Skin epidermis (tissue), 12 donors: ENCODE results near the gene FA2H.
"Not testable (repeated sequence)": the region's sequence is repeated elsewhere in the genome, so short reads cannot be mapped to it uniquely, and the experiment has no call there.

ENCODE experiments used
- H3K27ac ChIP-seq, 21 experiments: fragments of 200-600 bp; sonication (generic) in 11 of 21; one replicate each; pipeline ENCODE4 v1.5.0; 2020; ENCODE audit warnings: mild to moderate bottlenecking in 3 of 21, inconsistent platforms in 2 of 21, moderate library complexity in 2 of 21
- H3K4me3 ChIP-seq, 7 experiments: fragments of 200-600 bp; sonication (generic) in 2 of 7; one replicate each; pipeline ENCODE4 v1.5.0; 2020; ENCODE audit warnings: inconsistent platforms in 2 of 7, mild to moderate bottlenecking in 2 of 7, moderate library complexity in 1 of 7

The FA2H gene

GRCh38 chr16:74774223-74775139 is at the start of gene FA2H:
Gene FA2H (minus strand): TSS chr16:74774820. CDS start chr16:74774755, 65 bp downstream.
- H3K27ac ChIP-seq, result peak within 1 kb of the TSS in 6 of 21 experiments; percentile 16 to 76 (median 56)
- H3K4me3 ChIP-seq, result peak within 1 kb of the TSS; percentile 13 to 52 (median 28)

- Histone ChIP-seq H3K27ac (no peak overlapping the region), H3K4me3 (no peak overlapping the region)
Measured at GRCh38 chr16:74817851-74818250, 43.2 kb upstream of the FA2H start.

- no peak overlapping the region for H3K4me3 ChIP-seq
- peak overlapping the region in 1 of 21 experiments; percentile 27 for H3K27ac ChIP-seq
Measured at GRCh38 chr16:74813109-74813641, 38.6 kb upstream of the FA2H start.

- H3K4me3 ChIP-seq, result no peak overlapping the region
- H3K27ac ChIP-seq, result no peak overlapping the region
Measured at GRCh38 chr16:74811911-74812310, 37.3 kb upstream of the FA2H start.

- not testable (repeated sequence) for H3K27ac ChIP-seq, H3K4me3 ChIP-seq
Measured at GRCh38 chr16:74811216-74811615, 36.6 kb upstream of the FA2H start.

GRCh38 chr16:74807052-74807646 is 32.5 kb upstream of the FA2H start:
- H3K27ac ChIP-seq, result no peak overlapping the region
- H3K4me3 ChIP-seq, result no peak overlapping the region

- Histone ChIP-seq H3K27ac (no peak overlapping the region), H3K4me3 (no peak overlapping the region)
Measured at GRCh38 chr16:74800216-74800871, 25.7 kb upstream of the FA2H start.

GRCh38 chr16:74797414-74797813 is 22.8 kb upstream of the FA2H start:
- Histone ChIP-seq H3K4me3 (no peak overlapping the region), H3K27ac (no peak overlapping the region)

GRCh38 chr16:74795104-74795503 is 20.5 kb upstream of the FA2H start:
- Histone ChIP-seq H3K4me3 (no peak overlapping the region), H3K27ac (no peak overlapping the region)

GRCh38 chr16:74794668-74795067 is 20.0 kb upstream of the FA2H start:
- Histone ChIP-seq H3K27ac (no peak overlapping the region), H3K4me3 (no peak overlapping the region)

- Histone ChIP-seq H3K27ac (no peak overlapping the region), H3K4me3 (no peak overlapping the region)
Measured at GRCh38 chr16:74793571-74793970, 19.0 kb upstream of the FA2H start.

GRCh38 chr16:74792225-74792624 is 17.6 kb upstream of the FA2H start:
- no peak overlapping the region for H3K27ac ChIP-seq

GRCh38 chr16:74791749-74792148 is 17.1 kb upstream of the FA2H start:
- not testable (repeated sequence) for H3K4me3 ChIP-seq, H3K27ac ChIP-seq

More at GRCh38 chr16:74792225-74792624, 17.6 kb upstream of the FA2H start:
- H3K4me3 ChIP-seq, result no peak overlapping the region

GRCh38 chr16:74788108-74788507 is 13.5 kb upstream of the FA2H start:
- no peak overlapping the region for H3K4me3 ChIP-seq
- no peak overlapping the region for H3K27ac ChIP-seq

GRCh38 chr16:74785031-74785430 is 10.4 kb upstream of the FA2H start:
- H3K27ac ChIP-seq, result no peak overlapping the region
- no peak overlapping the region for H3K4me3 ChIP-seq

GRCh38 chr16:74778646-74779045 is 4.0 kb upstream of the FA2H start:
- H3K27ac ChIP-seq, result no peak overlapping the region

GRCh38 chr16:74776926-74777325 is 2.3 kb upstream of the FA2H start:
- no peak overlapping the region for H3K27ac ChIP-seq
- no peak overlapping the region for H3K4me3 ChIP-seq

More at GRCh38 chr16:74778646-74779045, 4.0 kb upstream of the FA2H start:
- H3K4me3 ChIP-seq, result no peak overlapping the region

- H3K27ac ChIP-seq, result peak overlapping the region in 1 of 21 experiments; percentile 51
Measured at GRCh38 chr16:74775255-74775654, 635 bp upstream of the FA2H start.

GRCh38 chr16:74773446-74774222 is 986 bp downstream of the FA2H start:
- Histone ChIP-seq H3K4me3 (peak overlapping the region in 5 of 7 experiments; percentile 13 to 52 (median 35)), H3K27ac (peak overlapping the region in 3 of 21 experiments; percentile 10 to 76 (median 73))

More at GRCh38 chr16:74775255-74775654, 635 bp upstream of the FA2H start:
- peak overlapping the region in 4 of 7 experiments; percentile 13 to 52 (median 37) for H3K4me3 ChIP-seq
